ENCODE results near the gene MICALL2.

The MICALL2 gene

GRCh38 chr7:1430056-1430845, 29.0 kb downstream of the MICALL2 start:
- no peak overlapping the region for H3K4me3 ChIP-seq (ENCODE audit: control insufficient read depth, low read depth, low read length)
- TF ChIP-seq CTCF (conservative IDR thresholded peaks at IDR 0.05; ENCODE audit: control insufficient read depth, insufficient read depth, low read depth, low read length), result no peak
- no peak for DNase-seq (ENCODE audit: low read depth)

- TF ChIP-seq CTCF (conservative IDR thresholded peaks at IDR 0.05; ENCODE audit: control insufficient read depth, insufficient read depth, low read depth, low read length), result no peak
- no peak for DNase-seq (ENCODE audit: low read depth)
- H3K4me3 ChIP-seq (ENCODE audit: control insufficient read depth, low read depth, low read length), result no peak overlapping the region
These were observed 30.2 kb downstream of the MICALL2 start for GRCh38 chr7:1428941-1429501.

- H3K4me3 ChIP-seq (ENCODE audit: control insufficient read depth, low read depth, low read length), result no peak overlapping the region
- no peak for DNase-seq (ENCODE audit: low read depth)
- no peak for TF ChIP-seq CTCF (conservative IDR thresholded peaks at IDR 0.05; ENCODE audit: control insufficient read depth, insufficient read depth, low read depth, low read length)
These were observed 32.1 kb downstream of the MICALL2 start for GRCh38 chr7:1427064-1427657.

GRCh38 chr7:1426474-1426873, 32.8 kb downstream of the MICALL2 start:
- H3K4me3 ChIP-seq (ENCODE audit: control insufficient read depth, low read depth, low read length), result no peak overlapping the region
- TF ChIP-seq CTCF (conservative IDR thresholded peaks at IDR 0.05; ENCODE audit: control insufficient read depth, insufficient read depth, low read depth, low read length), result no peak
- DNase-seq (ENCODE audit: low read depth), result no peak

- H3K4me3 ChIP-seq (ENCODE audit: control insufficient read depth, low read depth, low read length), result no peak overlapping the region
- TF ChIP-seq CTCF (conservative IDR thresholded peaks at IDR 0.05; ENCODE audit: control insufficient read depth, insufficient read depth, low read depth, low read length), result no peak
- no peak for DNase-seq (ENCODE audit: low read depth)
These were observed 33.8 kb downstream of the MICALL2 start for GRCh38 chr7:1425292-1426136.

- no peak for DNase-seq (ENCODE audit: low read depth)
- no peak for TF ChIP-seq CTCF (conservative IDR thresholded peaks at IDR 0.05; ENCODE audit: control insufficient read depth, insufficient read depth, low read depth, low read length)
- no peak overlapping the region for H3K4me3 ChIP-seq (ENCODE audit: control insufficient read depth, low read depth, low read length)
These were observed 35.2 kb downstream of the MICALL2 start for GRCh38 chr7:1424041-1424440.
